Measurements from ENCODE around the gene TOGARAM2. TPM values are rescaled to one million over a fixed set of nuclear protein-coding genes. Genes with fewer than 3 reads are reported as not detected.

The TOGARAM2 gene
- total and polyA plus RNA-seq, 10 of the 15 experiments (the other 5 are each of a cell fraction or from before 2014, with no cell fraction given) = 0.01 to 0.06 (median 0.03) TPM; not detected in 7

DNA sequence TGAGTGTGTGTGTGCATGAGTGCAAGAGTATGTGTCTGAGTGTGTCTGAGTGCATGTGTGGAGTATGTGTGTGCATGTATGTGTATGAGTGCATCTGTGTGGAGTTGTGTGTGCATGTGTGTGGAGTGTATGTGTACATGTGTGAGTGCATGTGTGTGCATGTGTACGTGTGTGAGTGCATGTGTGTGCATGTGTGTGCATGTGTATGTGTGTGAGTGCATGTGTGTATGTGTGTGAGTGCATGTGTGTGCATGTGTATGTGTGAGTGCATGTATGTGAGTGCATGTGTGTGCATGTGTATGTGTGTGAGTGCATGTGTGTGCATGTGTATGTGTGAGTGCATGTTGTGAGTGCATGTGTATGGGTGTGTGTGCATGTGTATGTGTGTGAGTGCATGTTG, 23.7 kb downstream of the TOGARAM2 start (continued):
- TF ChIP-seq RB1 (IDR thresholded peaks at IDR 0.05; ENCODE audit: borderline replicate concordance) (no peak), TCF3 (IDR thresholded peaks at IDR 0.05; ENCODE audit: borderline replicate concordance, insufficient read depth, low read depth, low read length) (no peak), TCF12 (IDR thresholded peaks at IDR 0.05; ENCODE audit: low read depth, low read length) (no peak), MTA3 (IDR thresholded peaks at IDR 0.05; ENCODE audit: borderline replicate concordance, low read length) (no peak)

- no peaks in the 10 kb centered on the region for H4K20me1 ChIP-seq (ENCODE audit: control insufficient read depth, insufficient read depth)
- ChIA-PET SMC1A (ENCODE audit: uncharacterized antibody, unreplicated experiment) (no interaction called here), RAD21 (ENCODE audit: unreplicated experiment) (no interaction called here), CTCF (no interaction called here), POLR2A (no interaction called here)
- no peaks in the 10 kb centered on the region for H3K27me3 ChIP-seq (replicated peaks in 1 of 2; ENCODE audit: control insufficient read depth in 2 of 2, insufficient read depth in 2 of 2, low read length in 1 of 2)
- 50% methylated on average over 7 of the region's 7 CpGs for WGBS (ENCODE audit: insufficient coverage, insufficient replicate concordance, low lambda C conversion rate, missing lambda C conversion rate)
- H3K4me3 ChIP-seq = no peak overlapping the region
- H3K4me2 ChIP-seq (ENCODE audit: control insufficient read depth, insufficient read depth) = no peak overlapping the region
- no peak overlapping the region for H3K9ac ChIP-seq (ENCODE audit: control insufficient read depth, insufficient read depth, low read length)
- H2AFZ ChIP-seq (ENCODE audit: control insufficient read depth, low read depth, low read length) = no peak overlapping the region
- no peaks in the 10 kb centered on the region for H3K79me2 ChIP-seq (ENCODE audit: control insufficient read depth, insufficient read depth, low read length)
- no peaks in the 10 kb centered on the region for H3K9me3 ChIP-seq (replicated peaks; ENCODE audit: control insufficient read depth, insufficient read depth, low read length)
- in situ Hi-C loops (cut with MboI) = no loop called here
- FAIRE-seq = no peak
- H3K27ac ChIP-seq (ENCODE audit: control insufficient read depth, insufficient read depth) = no peak overlapping the region
- H3K4me1 ChIP-seq (ENCODE audit: control insufficient read depth, insufficient read depth, low read length) = peaks cover 3% of the 10 kb centered on the region; the same call in 1 of the 2 replicates
- no TSS peak for BruUV-seq (replicated peaks)
- no peaks in the 10 kb centered on the region for H3K36me3 ChIP-seq (ENCODE audit: control insufficient read depth in 2 of 2, insufficient read depth in 2 of 2, low read length in 1 of 2)
- no peak for DNase-seq (ENCODE audit: low read depth, low spot score)
- no peak for ATAC-seq
- intact Hi-C loops (cut with micrococcal nuclease; ENCODE audit: unreplicated experiment) = no loop called here
- TF ChIP-seq CTCF (IDR thresholded peaks at IDR 0.05 in 2 of 3, conservative IDR thresholded peaks at IDR 0.05 in 1 of 3; ENCODE audit: control insufficient read depth in 2 of 3, extremely low read depth in 1 of 3, insufficient read depth in 1 of 3, low read depth in 3 of 3, low read length in 3 of 3) (no peak), NFYA (IDR thresholded peaks at IDR 0.05; ENCODE audit: borderline replicate concordance, low read depth, low read length) (no peak), EED (IDR thresholded peaks at IDR 0.05; ENCODE audit: low read depth) (no peak), IKZF2 (IDR thresholded peaks at IDR 0.05) (no peak), NBN (IDR thresholded peaks at IDR 0.05) (no peak), MXI1 (IDR thresholded peaks at IDR 0.05; ENCODE audit: low read depth, low read length) (no peak), CREB1 (IDR thresholded peaks at IDR 0.05; ENCODE audit: low read depth) (no peak), SUZ12 (IDR thresholded peaks at IDR 0.05; ENCODE audit: unreplicated experiment) (no peak), E2F8 (IDR thresholded peaks at IDR 0.05; ENCODE audit: low read depth, partially characterized antibody) (no peak), NFYB (IDR thresholded peaks at IDR 0.05; ENCODE audit: insufficient read depth, low read depth, low read length) (no peak), REST (IDR thresholded peaks at IDR 0.05; ENCODE audit: low read depth, low read length) (no peak)
Observed at GRCh38 chr2:29005331-29005730, 24.2 kb downstream of the TOGARAM2 start.
